ENCODE measurements around the gene BBIP1. TPM values are rescaled to one million over a fixed set of nuclear protein-coding genes. Genes with fewer than 3 reads are reported as not detected.

Gene BBIP1
- total RNA-seq, 1 experiment from 2014 or later: 12.0 TPM

DNA sequence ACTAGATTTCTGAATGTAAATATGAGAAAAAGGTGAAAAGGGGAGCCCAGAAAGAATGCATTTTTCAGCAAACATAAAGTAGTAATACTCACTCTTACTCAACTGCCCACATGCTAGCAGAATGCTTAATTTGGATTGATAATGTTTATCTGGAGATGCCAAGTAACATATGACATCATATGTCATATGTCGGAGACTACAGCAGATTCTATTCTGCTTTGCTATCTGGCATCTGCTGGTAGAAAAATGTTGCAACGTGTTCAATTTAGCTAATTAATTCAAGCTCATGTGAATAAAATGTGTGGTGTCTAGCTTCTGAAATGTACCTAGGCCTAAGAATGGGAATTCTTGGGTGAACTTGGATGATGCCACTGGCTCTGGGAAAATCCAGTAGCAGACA is 4.5 kb downstream of the BBIP1 start:
- no TSS peak for BruUV-seq (replicated peaks)
- Histone ChIP-seq H3K9me2 (replicated peaks; ENCODE audit: low read length) (no peaks in the 10 kb centered on the region), H3K4me3 (ENCODE audit: low read length) (no peak overlapping the region), H4K20me1 (ENCODE audit: low read length) (no peaks in the 10 kb centered on the region), H3F3A (ENCODE audit: low read length, unreplicated experiment) (no peaks in the 10 kb centered on the region), H3K79me2 (ENCODE audit: low read length) (0 out of 2 replicates have a peak, but pooled peaks cover 9% of the 10 kb centered on the region), H3K9me3 (ENCODE audit: low read length) (no peaks in the 10 kb centered on the region), H3K27me3 (ENCODE audit: low read length) (no peaks in the 10 kb centered on the region), H3K36me3 (ENCODE audit: low read depth, low read length) (no peaks in the 10 kb centered on the region), H3K9ac (ENCODE audit: low read length) (no peak overlapping the region), H3K4me1 (ENCODE audit: insufficient read depth, low read length) (peaks cover 33% of the 10 kb centered on the region), H3K4me2 (ENCODE audit: low read length) (no peak overlapping the region), H3K27ac (ENCODE audit: low read length) (no peak overlapping the region), H2AFZ (ENCODE audit: low read length) (no peak overlapping the region)
- intact Hi-C loops (cut with micrococcal nuclease): no loop called here
- no peak for DNase-seq
- POLR2A ChIA-PET (ENCODE audit: unreplicated experiment): no interaction called here
- TF ChIP-seq EZH2 (IDR thresholded peaks at IDR 0.05; ENCODE audit: low read length, unreplicated experiment) (no peak), EZH2phosphoT487 (IDR thresholded peaks at IDR 0.05; ENCODE audit: borderline replicate concordance, low read length) (no peak)
- TF ChIP-seq, protein P1, sequence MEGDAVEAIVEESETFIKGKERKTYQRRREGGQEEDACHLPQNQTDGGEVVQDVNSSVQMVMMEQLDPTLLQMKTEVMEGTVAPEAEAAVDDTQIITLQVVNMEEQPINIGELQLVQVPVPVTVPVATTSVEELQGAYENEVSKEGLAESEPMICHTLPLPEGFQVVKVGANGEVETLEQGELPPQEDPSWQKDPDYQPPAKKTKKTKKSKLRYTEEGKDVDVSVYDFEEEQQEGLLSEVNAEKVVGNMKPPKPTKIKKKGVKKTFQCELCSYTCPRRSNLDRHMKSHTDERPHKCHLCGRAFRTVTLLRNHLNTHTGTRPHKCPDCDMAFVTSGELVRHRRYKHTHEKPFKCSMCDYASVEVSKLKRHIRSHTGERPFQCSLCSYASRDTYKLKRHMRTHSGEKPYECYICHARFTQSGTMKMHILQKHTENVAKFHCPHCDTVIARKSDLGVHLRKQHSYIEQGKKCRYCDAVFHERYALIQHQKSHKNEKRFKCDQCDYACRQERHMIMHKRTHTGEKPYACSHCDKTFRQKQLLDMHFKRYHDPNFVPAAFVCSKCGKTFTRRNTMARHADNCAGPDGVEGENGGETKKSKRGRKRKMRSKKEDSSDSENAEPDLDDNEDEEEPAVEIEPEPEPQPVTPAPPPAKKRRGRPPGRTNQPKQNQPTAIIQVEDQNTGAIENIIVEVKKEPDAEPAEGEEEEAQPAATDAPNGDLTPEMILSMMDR (conservative IDR thresholded peaks at IDR 0.05; ENCODE audit: low read depth, low read length): no peak
- CTCF ChIA-PET: no interaction called here
- no peak for ATAC-seq

DNA sequence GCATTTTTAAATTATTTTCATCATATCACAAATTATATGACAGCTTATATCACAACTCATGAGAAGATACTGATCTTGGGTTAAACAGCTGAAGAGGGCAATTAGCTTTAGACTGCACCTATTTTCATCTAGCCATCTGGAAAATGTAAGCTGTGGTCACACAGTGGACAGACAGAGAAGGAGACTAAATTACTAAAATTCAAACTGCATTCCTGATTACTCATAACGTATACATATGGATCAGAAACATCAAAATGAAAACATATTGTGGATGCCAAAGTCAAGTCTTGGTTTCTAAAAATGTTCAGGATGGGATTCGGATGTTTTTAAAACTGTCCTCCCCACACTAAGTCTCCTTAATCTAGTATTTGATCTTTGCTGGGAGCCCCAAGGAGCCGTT is 6.6 kb downstream of the BBIP1 start:
- peak overlapping the region; percentile 28; the same call in 1 of the 2 replicates for H3K4me2 ChIP-seq (ENCODE audit: low read length)
- intact Hi-C loops (cut with micrococcal nuclease): no loop called here
- POLR2A ChIA-PET (ENCODE audit: unreplicated experiment): no interaction called here

DNA sequence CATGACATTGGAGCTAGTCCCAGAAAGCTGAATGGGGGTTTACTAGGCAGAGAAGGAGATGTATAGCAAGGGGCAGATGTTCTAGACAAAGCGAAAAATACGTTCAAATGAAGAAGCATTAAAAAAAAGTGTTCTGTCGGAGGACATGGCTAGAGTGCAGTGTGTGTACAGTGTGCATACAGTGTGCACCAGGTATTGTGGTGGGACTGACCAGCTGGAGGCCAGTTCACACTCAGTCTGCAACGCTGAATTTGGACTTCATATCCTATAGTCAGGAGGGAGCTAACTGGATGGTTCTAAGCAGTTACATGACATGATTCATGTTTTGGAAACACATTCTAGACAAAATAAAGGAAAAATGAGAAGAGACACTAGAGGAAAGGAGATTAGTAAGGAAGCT is 8.8 kb downstream of the BBIP1 start:
- no peak overlapping the region for H2AFZ ChIP-seq (ENCODE audit: low read length)
- ATAC-seq (no peak), DNase-seq (no peak)
- no peaks in the 10 kb centered on the region for H3K9me3 ChIP-seq (ENCODE audit: low read length)
- H3K4me2 ChIP-seq (ENCODE audit: low read length): no peak overlapping the region
- H3K27me3 ChIP-seq (ENCODE audit: low read length): no peaks in the 10 kb centered on the region
- no peak overlapping the region for H3K4me3 ChIP-seq (ENCODE audit: low read length)
- ChIA-PET POLR2A (ENCODE audit: unreplicated experiment) (no interaction called here), CTCF (no interaction called here)
- H3K79me2 ChIP-seq (ENCODE audit: low read length): no peaks in the 10 kb centered on the region
- H3K36me3 ChIP-seq (ENCODE audit: low read depth, low read length): no peaks in the 10 kb centered on the region
- no peaks in the 10 kb centered on the region for H3F3A ChIP-seq (ENCODE audit: low read length, unreplicated experiment)
- no TSS peak for BruUV-seq (replicated peaks)
- no peaks in the 10 kb centered on the region for H4K20me1 ChIP-seq (ENCODE audit: low read length)
- no peak overlapping the region for H3K9ac ChIP-seq (ENCODE audit: low read length)
- intact Hi-C loops (cut with micrococcal nuclease): no loop called here
- H3K4me1 ChIP-seq (ENCODE audit: insufficient read depth, low read length): peaks cover 11% of the 10 kb centered on the region
- H3K9me2 ChIP-seq (replicated peaks; ENCODE audit: low read length): no peaks in the 10 kb centered on the region
- no peak overlapping the region for H3K27ac ChIP-seq (ENCODE audit: low read length)
- TF ChIP-seq EZH2phosphoT487 (IDR thresholded peaks at IDR 0.05; ENCODE audit: borderline replicate concordance, low read length): no peak
- TF ChIP-seq, protein P1 (conservative IDR thresholded peaks at IDR 0.05; ENCODE audit: low read depth, low read length): no peak

More for the DNA sequence above, 6.6 kb downstream of the BBIP1 start:
- DNase-seq (peak; percentile 50), ATAC-seq (peak; percentile 48)
- Histone ChIP-seq H3K79me2 (ENCODE audit: low read length) (0 out of 2 replicates have a peak, but pooled peaks cover 1% of the 10 kb centered on the region), H3K27me3 (ENCODE audit: low read length) (no peaks in the 10 kb centered on the region), H3K36me3 (ENCODE audit: low read depth, low read length) (no peaks in the 10 kb centered on the region), H3K9me3 (ENCODE audit: low read length) (no peaks in the 10 kb centered on the region), H3K9me2 (replicated peaks; ENCODE audit: low read length) (no peaks in the 10 kb centered on the region), H4K20me1 (ENCODE audit: low read length) (no peaks in the 10 kb centered on the region), H3F3A (ENCODE audit: low read length, unreplicated experiment) (no peaks in the 10 kb centered on the region), H3K9ac (ENCODE audit: low read length) (no peak overlapping the region), H2AFZ (ENCODE audit: low read length) (no peak overlapping the region), H3K4me1 (ENCODE audit: insufficient read depth, low read length) (peaks cover 26% of the 10 kb centered on the region), H3K4me3 (ENCODE audit: low read length) (no peak overlapping the region), H3K27ac (ENCODE audit: low read length) (no peak overlapping the region)
- BruUV-seq (replicated peaks): no TSS peak
- CTCF ChIA-PET: no interaction called here
- TF ChIP-seq EZH2phosphoT487 (IDR thresholded peaks at IDR 0.05; ENCODE audit: borderline replicate concordance, low read length) (no peak), EZH2 (IDR thresholded peaks at IDR 0.05; ENCODE audit: low read length, unreplicated experiment) (no peak)
- TF ChIP-seq, protein P1 (conservative IDR thresholded peaks at IDR 0.05; ENCODE audit: low read depth, low read length): no peak

Measured in PC-3 (cell line).